IMR-90 (cell line): ENCODE measurements around the gene CPEB3. TPM values are rescaled to one million over a fixed set of nuclear protein-coding genes. Genes with fewer than 3 reads are reported as not detected.

Source experiments
- ATAC-seq: fragments of 200-7000 bp; cut with Tn5 transposase; 2 replicates; pipeline ENCODE4 v1.9.1; 2020; ENCODE audit warnings: low read depth, mild to moderate bottlenecking, moderate library complexity
- BruUV-seq: library from RNA; stranded (reverse); fragments of 400-500 nt; replicated peaks from 2 replicates; lab custom pipeline; 2021; lab: Mats Ljungman, UMichigan
- CTCF ChIA-PET: fragments of 300-600 bp; formaldehyde crosslinking; extraction: SDS; loops from one replicate; lab custom pipeline; 2021; ENCODE audit warnings: antibody characterized with exemption; lab: Yijun Ruan, JAX
- POLR2A ChIA-PET: fragments of 300-600 bp; sonication (Branson Sonifier 250); formaldehyde crosslinking; loops from one replicate; lab custom pipeline; 2022; ENCODE audit warnings: antibody characterized with exemption; ENCODE audit not compliant: unreplicated experiment; lab: Charles Lee
- DNase-seq: peaks from one replicate; pipeline ENCODE4 v3.0.0; 2013
- H2AFZ ChIP-seq: replicated peaks from 2 replicates; pipeline ENCODE3; 2013; ENCODE audit warnings: low read length, mild to moderate bottlenecking; ENCODE audit not compliant: poor library complexity
- H2AK5ac ChIP-seq: 2 replicates; pipeline ENCODE4 v1.6.1; 2013; ENCODE audit warnings: low read depth, low read length, inconsistent platforms
- H2AK9ac ChIP-seq: replicated peaks from 2 replicates; pipeline ENCODE3; 2013; ENCODE audit warnings: mild to moderate bottlenecking, low read depth, low read length, moderate library complexity; ENCODE audit not compliant: poor library complexity
- H2BK120ac ChIP-seq: 2 replicates; pipeline ENCODE4 v1.6.1; 2013; ENCODE audit warnings: low read depth, low read length, inconsistent platforms
- H2BK15ac ChIP-seq: 3 replicates; pipeline ENCODE4 v1.6.1; 2013; ENCODE audit warnings: low read depth, low read length, inconsistent platforms
- H2BK20ac ChIP-seq: 2 replicates; pipeline ENCODE4 v1.6.1; 2013; ENCODE audit warnings: low read depth, mild to moderate bottlenecking, inconsistent platforms, low read length, moderate library complexity
- H2BK5ac ChIP-seq: 2 replicates; pipeline ENCODE4 v1.6.1; 2013; ENCODE audit warnings: mild to moderate bottlenecking, low read depth, low read length, inconsistent platforms; ENCODE audit not compliant: poor library complexity, severe bottlenecking
- H3K14ac ChIP-seq: replicated peaks from 2 replicates; pipeline ENCODE4 v1.6.1; 2013; ENCODE audit warnings: low read depth, low read length, inconsistent platforms
- H3K18ac ChIP-seq: 2 replicates; pipeline ENCODE4 v1.6.1; 2013; ENCODE audit warnings: low read depth, low read length, control low read depth
- H3K23ac ChIP-seq: 2 replicates; pipeline ENCODE4 v1.6.1; 2013; ENCODE audit warnings: low read depth, low read length, inconsistent platforms
- H3K27ac ChIP-seq: 2 replicates; pipeline ENCODE4 v1.5.1; 2013; ENCODE audit warnings: mild to moderate bottlenecking, control low read depth, low read length; ENCODE audit not compliant: insufficient read depth
- H3K27me3 ChIP-seq: 2 replicates; pipeline ENCODE4 v1.6.1; 2013; ENCODE audit warnings: low read length; ENCODE audit not compliant: control insufficient read depth, insufficient read depth
- H3K36me3 ChIP-seq: 2 replicates; pipeline ENCODE4 v1.6.1; 2013; ENCODE audit warnings: low read length, mixed read lengths; ENCODE audit not compliant: control insufficient read depth, insufficient read depth
- H3K4ac ChIP-seq: 2 replicates; pipeline ENCODE4 v1.6.1; 2013; ENCODE audit warnings: low read depth, low read length, inconsistent platforms
- H3K4me1 ChIP-seq: 2 replicates; pipeline ENCODE4 v1.6.1; 2013; ENCODE audit warnings: low read length, mixed read lengths; ENCODE audit not compliant: control insufficient read depth, insufficient read depth
- H3K4me2 ChIP-seq: 2 replicates; pipeline ENCODE4 v1.6.1; 2013; ENCODE audit warnings: low read depth, mild to moderate bottlenecking, control low read depth, low read length, moderate library complexity
- H3K4me3 ChIP-seq: 2 replicates; pipeline ENCODE4 v1.5.1; 2013; ENCODE audit warnings: low read depth, mild to moderate bottlenecking, control low read depth, low read length, moderate library complexity; ENCODE audit not compliant: insufficient read depth
- H3K56ac ChIP-seq: 2 replicates; pipeline ENCODE4 v1.6.1; 2013; ENCODE audit warnings: low read length, inconsistent platforms; ENCODE audit not compliant: insufficient read depth; ENCODE audit errors: extremely low read depth
- H3K79me1 ChIP-seq, 2 experiments: 2 replicates each; pipeline ENCODE4 v1.6.1; 2013; ENCODE audit warnings: low read length in 2 of 2, inconsistent platforms in 1 of 2, low read depth in 1 of 2
- H3K9ac ChIP-seq: 2 replicates; pipeline ENCODE4 v1.6.1; 2013; ENCODE audit warnings: low read depth, low read length, control low read depth
- H3K9me1 ChIP-seq: 2 replicates; pipeline ENCODE4 v1.6.1; 2013; ENCODE audit warnings: low read length, inconsistent platforms; ENCODE audit not compliant: insufficient read depth
- H3K9me3 ChIP-seq: 2 replicates; pipeline ENCODE4 v1.6.1; 2013; ENCODE audit warnings: low read length; ENCODE audit not compliant: control insufficient read depth, insufficient read depth
- H4K20me1 ChIP-seq: 2 replicates; pipeline ENCODE4 v1.6.1; 2013; ENCODE audit warnings: low read length, inconsistent platforms; ENCODE audit not compliant: insufficient read depth
- H4K5ac ChIP-seq: 2 replicates; pipeline ENCODE4 v1.6.1; 2013; ENCODE audit warnings: mild to moderate bottlenecking, low read depth, low read length, control low read depth
- H4K8ac ChIP-seq, 2 experiments: 2 replicates each; pipeline ENCODE4 v1.6.1; 2013; ENCODE audit warnings: low read depth in 2 of 2, low read length in 2 of 2, control low read depth in 1 of 2, inconsistent platforms in 1 of 2
- H4K91ac ChIP-seq: 2 replicates; pipeline ENCODE4 v1.6.1; 2013; ENCODE audit warnings: low read depth, low read length, inconsistent platforms; ENCODE audit not compliant: insufficient read depth
- BHLHE40 ChIP-seq: fragments of 150-350 bp; IDR thresholded peaks from 2 replicates; pipeline ENCODE4 v1.6.1; 2016; ENCODE audit warnings: mild to moderate bottlenecking, low read depth, low read length
- CHD1 ChIP-seq: IDR thresholded peaks from 2 replicates; pipeline ENCODE4 v1.6.1; 2012; ENCODE audit warnings: low read depth, low read length, improper control_type of control experiment
- FOS ChIP-seq: fragments of 150-350 bp; IDR thresholded peaks from 2 replicates; pipeline ENCODE4 v1.6.1; 2016; ENCODE audit warnings: low read depth, low read length
- MAFK ChIP-seq: IDR thresholded peaks from 2 replicates; pipeline ENCODE4 v1.6.1; 2012; ENCODE audit warnings: low read depth, low read length, improper control_type of control experiment
- MXI1 ChIP-seq: IDR thresholded peaks from 2 replicates; pipeline ENCODE4 v1.6.1; 2012; ENCODE audit warnings: low read depth, mild to moderate bottlenecking, low read length, moderate library complexity, borderline replicate concordance
- NFE2L2 ChIP-seq: fragments of 150-350 bp; IDR thresholded peaks from 2 replicates; pipeline ENCODE4 v1.6.1; 2016; ENCODE audit warnings: low read depth, mild to moderate bottlenecking, low read length
- RCOR1 ChIP-seq: IDR thresholded peaks from 2 replicates; pipeline ENCODE4 v1.6.1; 2012; ENCODE audit warnings: mild to moderate bottlenecking, low read length, improper control_type of control experiment; ENCODE audit not compliant: insufficient replicate concordance
- RFX5 ChIP-seq: IDR thresholded peaks from 2 replicates; pipeline ENCODE4 v1.8.0; 2012; ENCODE audit warnings: low read depth, mild to moderate bottlenecking, low read length, moderate library complexity
- SMC3 ChIP-seq: fragments of 150-350 bp; IDR thresholded peaks from 2 replicates; pipeline ENCODE4 v1.6.1; 2016; ENCODE audit warnings: low read depth, mild to moderate bottlenecking, antibody characterized with exemption, low read length, moderate library complexity
- USF2 ChIP-seq: fragments of 150-350 bp; IDR thresholded peaks from 2 replicates; pipeline ENCODE4 v1.6.1; 2017; ENCODE audit warnings: mild to moderate bottlenecking, antibody characterized with exemption, low read length, low read depth
- WGBS, 2 experiments: methylation state at CpG; one replicate each; pipeline versions ENCODE4 v1.1.5 to v1.1.7; 2013; ENCODE audit warnings: missing lambda C conversion rate in 2 of 2; ENCODE audit not compliant: insufficient read length in 1 of 2; ENCODE audit errors: extremely low coverage in 2 of 2; 5-methylcytosine and 5-hydroxymethylcytosine counted together
- dilution Hi-C: fragments of 300-500 bp; cut with HindIII; formaldehyde crosslinking; loops from one replicate; pipeline ENCODE4 v1.14.3; 2018; ENCODE audit warnings: low sequenced_read_pairs; ENCODE audit not compliant: unreplicated experiment
- in situ Hi-C: fragments of 300-500 bp; cut with MboI; formaldehyde crosslinking; loops from 3 replicates; pipeline ENCODE4 v1.14.3; 2019; ENCODE audit warnings: low sequenced_read_pairs, inconsistent platforms, mixed read lengths
- intact Hi-C: fragments of 100-400 bp; cut with micrococcal nuclease; formaldehyde crosslinking; loops from 2 replicates; pipeline ENCODE4 v1.10.0; 2022
- polyA plus RNA-seq, 3 experiments: library from polyadenylated mRNA; depleted of rRNA; stranded (reverse); fragments of >200 nt; gene quantifications; 2 replicates each; pipeline ENCODE4 v1.2.3, GENCODE V29; 2012; ENCODE audit warnings: low replicate concordance in 1 of 3
- total RNA-seq: library from RNA; depleted of rRNA; stranded (reverse); fragments of >200 nt; gene quantifications from 2 replicates; pipeline ENCODE4 v1.2.3, GENCODE V29; 2012
- TF ChIP-seq, protein P1 (sequence below): conservative IDR thresholded peaks from 2 replicates; pipeline ENCODE4 v1.5.1; 2012; ENCODE audit warnings: mild to moderate bottlenecking, low read depth, low read length, improper control_type of control experiment

The CPEB3 gene
- total and polyA plus RNA-seq, 2 of the 4 experiments (the other 2 are of a cell fraction), result 0.18 to 0.36 TPM

DNA sequence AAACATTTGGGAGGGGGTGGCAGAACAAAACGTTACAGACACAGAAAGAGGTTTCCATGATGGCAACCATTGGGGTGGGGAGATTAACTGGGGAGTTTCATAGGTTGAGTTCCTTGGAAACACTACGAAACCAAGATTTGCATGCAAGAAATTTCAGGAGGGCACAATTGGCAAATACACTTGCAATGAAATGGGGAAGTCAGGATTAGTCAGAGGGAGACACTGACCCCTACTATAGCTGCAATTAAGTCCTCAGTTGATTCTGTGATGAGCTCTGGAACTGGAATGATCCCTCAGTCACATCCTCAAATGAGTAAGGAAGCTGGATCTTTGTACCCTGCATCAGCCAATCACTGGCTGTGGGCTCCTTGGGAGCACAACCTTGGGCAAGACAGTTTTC, 22.1 kb downstream of the CPEB3 start:
- H4K91ac ChIP-seq, result no peak overlapping the region
- CTCF ChIA-PET, result no interaction called here
- POLR2A ChIA-PET, result no interaction called here
- H3K14ac ChIP-seq, result no peak overlapping the region
- H3K4me2 ChIP-seq, result no peak overlapping the region
- H3K4me1 ChIP-seq, result no peaks in the 10 kb centered on the region
- in situ Hi-C loops (no loop called here), dilution Hi-C loops (no loop called here), intact Hi-C loops (no loop called here)
- H2BK120ac ChIP-seq, result no peak overlapping the region
- no peak overlapping the region for H3K56ac ChIP-seq
- H3K79me1 ChIP-seq, result no peaks in the 10 kb centered on the region
- H2AFZ ChIP-seq, result no peak overlapping the region
- no peaks in the 10 kb centered on the region for H3K9me1 ChIP-seq
- no peak overlapping the region for H2AK5ac ChIP-seq
- no peak overlapping the region for H3K23ac ChIP-seq
- no peaks in the 10 kb centered on the region for H4K20me1 ChIP-seq
- no peak overlapping the region for H4K5ac ChIP-seq
- no CpG with 5 or more reads among the region's 2 CpGs for WGBS, 2 experiments
- no peaks in the 10 kb centered on the region for H3K36me3 ChIP-seq
- H3K4me3 ChIP-seq, result no peak overlapping the region
- H3K27me3 ChIP-seq, result no peaks in the 10 kb centered on the region
- no peak overlapping the region for H2AK9ac ChIP-seq
- no peak overlapping the region for H3K18ac ChIP-seq
- H3K9ac ChIP-seq, result no peak overlapping the region
- no peak overlapping the region for H3K27ac ChIP-seq
- no peak overlapping the region for H2BK20ac ChIP-seq
- H2BK5ac ChIP-seq, result no peak overlapping the region
- no peak overlapping the region for H3K4ac ChIP-seq
- ATAC-seq (no peak), DNase-seq (no peak)
- TF ChIP-seq CHD1 (no peak), RCOR1 (no peak), BHLHE40 (no peak), MAFK (no peak), SMC3 (no peak), USF2 (no peak), MXI1 (no peak), FOS (no peak), NFE2L2 (no peak), RFX5 (no peak)
- TF ChIP-seq, protein P1, sequence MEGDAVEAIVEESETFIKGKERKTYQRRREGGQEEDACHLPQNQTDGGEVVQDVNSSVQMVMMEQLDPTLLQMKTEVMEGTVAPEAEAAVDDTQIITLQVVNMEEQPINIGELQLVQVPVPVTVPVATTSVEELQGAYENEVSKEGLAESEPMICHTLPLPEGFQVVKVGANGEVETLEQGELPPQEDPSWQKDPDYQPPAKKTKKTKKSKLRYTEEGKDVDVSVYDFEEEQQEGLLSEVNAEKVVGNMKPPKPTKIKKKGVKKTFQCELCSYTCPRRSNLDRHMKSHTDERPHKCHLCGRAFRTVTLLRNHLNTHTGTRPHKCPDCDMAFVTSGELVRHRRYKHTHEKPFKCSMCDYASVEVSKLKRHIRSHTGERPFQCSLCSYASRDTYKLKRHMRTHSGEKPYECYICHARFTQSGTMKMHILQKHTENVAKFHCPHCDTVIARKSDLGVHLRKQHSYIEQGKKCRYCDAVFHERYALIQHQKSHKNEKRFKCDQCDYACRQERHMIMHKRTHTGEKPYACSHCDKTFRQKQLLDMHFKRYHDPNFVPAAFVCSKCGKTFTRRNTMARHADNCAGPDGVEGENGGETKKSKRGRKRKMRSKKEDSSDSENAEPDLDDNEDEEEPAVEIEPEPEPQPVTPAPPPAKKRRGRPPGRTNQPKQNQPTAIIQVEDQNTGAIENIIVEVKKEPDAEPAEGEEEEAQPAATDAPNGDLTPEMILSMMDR, result no peak
- no TSS peak for BruUV-seq
- H3K9me3 ChIP-seq, result no peaks in the 10 kb centered on the region
- no peak overlapping the region for H4K8ac ChIP-seq
- no peak overlapping the region for H2BK15ac ChIP-seq
